ENCODE data around the gene AMZ1. TPM values are rescaled to one million over a fixed set of nuclear protein-coding genes. Genes with fewer than 3 reads are reported as not detected.

Gene AMZ1
- total RNA-seq, 1 donor, result 2.5 TPM

- Histone ChIP-seq H3K9me3 (ENCODE audit: low read depth, low read length) (no peaks in the 10 kb centered on the region), H3K4me2 (ENCODE audit: insufficient read depth, low read length) (no peak overlapping the region), H2AFZ (ENCODE audit: low read length) (no peak overlapping the region), H4K20me1 (ENCODE audit: insufficient read depth, low read length) (peaks cover 8% of the 10 kb centered on the region), H3K79me2 (ENCODE audit: insufficient read depth, low read length) (no peaks in the 10 kb centered on the region), H3K27me3 (ENCODE audit: insufficient read depth, low read length) (no peaks in the 10 kb centered on the region), H3K4me3 (ENCODE audit: insufficient read depth, low read length) (no peak overlapping the region), H3K36me3 (ENCODE audit: insufficient read depth, low read length) (peaks cover 26% of the 10 kb centered on the region), H3K27ac (ENCODE audit: low read depth, low read length) (no peak overlapping the region), H3K4me1 (ENCODE audit: insufficient read depth, low read length) (no peaks in the 10 kb centered on the region)
- DNase-seq (ENCODE audit: insufficient read length, low spot score, missing footprints), result no peak
- no peak for TF ChIP-seq CTCF (IDR thresholded peaks at IDR 0.05; ENCODE audit: extremely low read depth, low read depth, low read length)
Measured at GRCh38 chr7:2654059-2654458, 33.9 kb upstream of the AMZ1 start.

- no peak for DNase-seq (ENCODE audit: insufficient read length, low spot score, missing footprints)
- no peak overlapping the region for H3K4me2 ChIP-seq (ENCODE audit: insufficient read depth, low read length)
- H3K36me3 ChIP-seq (ENCODE audit: insufficient read depth, low read length), result peaks cover 20% of the 10 kb centered on the region
- peaks cover 8% of the 10 kb centered on the region for H4K20me1 ChIP-seq (ENCODE audit: insufficient read depth, low read length)
- TF ChIP-seq CTCF (IDR thresholded peaks at IDR 0.05; ENCODE audit: extremely low read depth, low read depth, low read length), result no peak
- H3K4me1 ChIP-seq (ENCODE audit: insufficient read depth, low read length), result no peaks in the 10 kb centered on the region
- no peaks in the 10 kb centered on the region for H3K27me3 ChIP-seq (ENCODE audit: insufficient read depth, low read length)
- no peak overlapping the region for H2AFZ ChIP-seq (ENCODE audit: low read length)
- no peaks in the 10 kb centered on the region for H3K9me3 ChIP-seq (ENCODE audit: low read depth, low read length)
- H3K4me3 ChIP-seq (ENCODE audit: insufficient read depth, low read length), result no peak overlapping the region
- H3K79me2 ChIP-seq (ENCODE audit: insufficient read depth, low read length), result no peaks in the 10 kb centered on the region
- no peak overlapping the region for H3K27ac ChIP-seq (ENCODE audit: low read depth, low read length)
Measured at GRCh38 chr7:2655870-2656614, 32.0 kb upstream of the AMZ1 start.

- no peaks in the 10 kb centered on the region for H3K4me1 ChIP-seq (ENCODE audit: insufficient read depth, low read length)
- H3K9me3 ChIP-seq (ENCODE audit: low read depth, low read length), result no peaks in the 10 kb centered on the region
- peaks cover 10% of the 10 kb centered on the region for H3K36me3 ChIP-seq (ENCODE audit: insufficient read depth, low read length)
- H3K4me2 ChIP-seq (ENCODE audit: insufficient read depth, low read length), result no peak overlapping the region
- H3K4me3 ChIP-seq (ENCODE audit: insufficient read depth, low read length), result no peak overlapping the region
- no peaks in the 10 kb centered on the region for H3K79me2 ChIP-seq (ENCODE audit: insufficient read depth, low read length)
- H2AFZ ChIP-seq (ENCODE audit: low read length), result no peak overlapping the region
- no peaks in the 10 kb centered on the region for H3K27me3 ChIP-seq (ENCODE audit: insufficient read depth, low read length)
- no peak for DNase-seq (ENCODE audit: insufficient read length, low spot score, missing footprints)
- H3K27ac ChIP-seq (ENCODE audit: low read depth, low read length), result no peak overlapping the region
- TF ChIP-seq CTCF (IDR thresholded peaks at IDR 0.05; ENCODE audit: extremely low read depth, low read depth, low read length), result no peak
- H4K20me1 ChIP-seq (ENCODE audit: insufficient read depth, low read length), result peaks cover 5% of the 10 kb centered on the region
Measured at GRCh38 chr7:2657208-2657607, 30.8 kb upstream of the AMZ1 start.

DNA sequence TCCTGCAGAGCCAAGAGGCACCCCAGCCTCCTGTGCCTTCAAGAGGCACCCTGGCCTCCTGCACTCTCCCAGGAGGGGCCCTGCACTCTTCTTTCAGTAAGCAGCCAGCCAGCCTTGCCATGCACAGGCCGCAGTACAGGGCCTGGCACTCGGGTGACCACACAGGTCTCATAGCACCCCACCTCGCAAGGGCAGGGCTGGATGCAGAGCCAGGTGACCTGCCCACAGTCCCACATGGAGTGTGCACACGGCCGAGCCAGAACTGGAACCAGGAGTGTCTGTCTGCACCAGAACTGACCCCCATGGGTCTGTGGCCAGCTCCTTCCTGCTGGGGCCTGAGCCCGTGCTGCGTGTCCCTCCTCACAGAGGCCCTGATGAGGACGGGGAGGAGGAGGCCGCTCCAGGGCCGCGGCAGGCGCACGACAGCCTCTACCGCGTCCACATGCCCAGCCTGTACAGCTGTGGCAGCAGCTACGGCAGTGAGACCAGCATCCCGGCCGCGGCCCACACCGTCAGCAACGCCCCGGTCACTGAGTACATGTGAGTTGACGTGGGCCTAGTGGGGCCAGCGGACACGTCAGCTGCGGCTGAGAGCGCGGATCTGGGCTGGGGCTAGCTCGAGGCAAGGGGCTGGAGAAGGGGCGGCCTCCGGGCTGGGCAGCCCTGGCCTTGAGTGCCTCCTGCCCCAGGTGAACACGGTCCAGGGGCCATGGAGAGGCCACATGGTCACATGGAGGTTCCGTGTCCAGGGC, 29.9 kb upstream of the AMZ1 start:
- Histone ChIP-seq H4K20me1 (ENCODE audit: insufficient read depth, low read length) (peaks cover 5% of the 10 kb centered on the region), H3K4me2 (ENCODE audit: insufficient read depth, low read length) (no peak overlapping the region), H3K36me3 (ENCODE audit: insufficient read depth, low read length) (peaks cover 5% of the 10 kb centered on the region), H2AFZ (ENCODE audit: low read length) (no peak overlapping the region), H3K4me3 (ENCODE audit: insufficient read depth, low read length) (no peak overlapping the region), H3K4me1 (ENCODE audit: insufficient read depth, low read length) (no peaks in the 10 kb centered on the region), H3K27me3 (ENCODE audit: insufficient read depth, low read length) (no peaks in the 10 kb centered on the region), H3K9me3 (ENCODE audit: low read depth, low read length) (no peaks in the 10 kb centered on the region), H3K27ac (ENCODE audit: low read depth, low read length) (no peak overlapping the region), H3K79me2 (ENCODE audit: insufficient read depth, low read length) (no peaks in the 10 kb centered on the region)
- no peak for TF ChIP-seq CTCF (IDR thresholded peaks at IDR 0.05; ENCODE audit: extremely low read depth, low read depth, low read length)
- DNase-seq (ENCODE audit: insufficient read length, low spot score, missing footprints), result no peak

Data from osteoblast (primary cell).